Upper lobe of right lung (tissue), 1 donor: Measurements from ENCODE around the gene SHKBP1. TPM values are rescaled to one million over a fixed set of nuclear protein-coding genes. Genes with fewer than 3 reads are reported as not detected.

Source experiments
- ATAC-seq: fragments of 200-7000 bp; cut with Tn5 transposase; one replicate; pipeline ENCODE4 v1.9.1; 2020; ENCODE audit warnings: mild to moderate bottlenecking, moderate library complexity
- DNase-seq: peaks from one replicate; pipeline ENCODE4 v3.0.0-alpha.2; 2020
- H3K27ac ChIP-seq: fragments of 200-600 bp; one replicate; pipeline ENCODE4 v1.8.0; 2022
- H3K27me3 ChIP-seq: fragments of 200-600 bp; one replicate; pipeline ENCODE4 v1.8.0; 2022; ENCODE audit warnings: mild to moderate bottlenecking
- H3K36me3 ChIP-seq: fragments of 200-600 bp; one replicate; pipeline ENCODE4 v1.8.0; 2022
- H3K4me1 ChIP-seq: fragments of 200-600 bp; one replicate; pipeline ENCODE4 v1.8.0; 2022
- H3K4me3 ChIP-seq: fragments of 200-600 bp; one replicate; pipeline ENCODE4 v1.8.0; 2022; ENCODE audit warnings: mild to moderate bottlenecking
- H3K9me3 ChIP-seq: fragments of 200-600 bp; one replicate; pipeline ENCODE4 v1.8.0; 2022
- CTCF ChIP-seq: fragments of 200-600 bp; IDR thresholded peaks from one replicate; pipeline ENCODE4 v1.8.0; 2022; ENCODE audit warnings: antibody characterized with exemption
- intact Hi-C: fragments of 100-400 bp; cut with DNase I; formaldehyde crosslinking; loops from one replicate; pipeline ENCODE4 v1.11.0; 2022
- total RNA-seq: library from RNA; stranded (reverse); fragmentation: NEBNext Ultra II Directional; extraction: Animal tissue kit (Norgen Biotek cat#: 25700); gene quantifications from one replicate; pipeline ENCODE4 v1.2.1, GENCODE V29; 2021
- donor health status: DM: no; HTN: yes; CAD: no; lungs with severe emphysema.

The SHKBP1 gene
- total RNA-seq, 1 donor from 2014 or later = 68.1 TPM

GRCh38 chr19:40625406-40626120, 48.9 kb downstream of the SHKBP1 start:
- Histone ChIP-seq H3K9me3 (no peaks in the 10 kb centered on the region), H3K4me1 (no peaks in the 10 kb centered on the region), H3K27me3 (no peaks in the 10 kb centered on the region), H3K4me3 (no peak overlapping the region), H3K27ac (no peak overlapping the region), H3K36me3 (peaks cover 35% of the 10 kb centered on the region)
- intact Hi-C loops = no loop called here
- peak; percentile 22 for ATAC-seq
- no peak for DNase-seq
- TF ChIP-seq CTCF = no peak

- intact Hi-C loops = no loop called here
- ATAC-seq = no peak
- no peak for TF ChIP-seq CTCF
These were observed 50.2 kb downstream of the SHKBP1 start for GRCh38 chr19:40626918-40627317.

GRCh38 chr19:40627486-40628279, 51.0 kb downstream of the SHKBP1 start:
- H3K9me3 ChIP-seq = no peaks in the 10 kb centered on the region
- no peaks in the 10 kb centered on the region for H3K4me1 ChIP-seq
- no peak for DNase-seq
- intact Hi-C loops = no loop called here
- no peak overlapping the region for H3K4me3 ChIP-seq
- TF ChIP-seq CTCF = no peak
- no peak for ATAC-seq
- no peaks in the 10 kb centered on the region for H3K27me3 ChIP-seq
- H3K27ac ChIP-seq = no peak overlapping the region
- H3K36me3 ChIP-seq = peaks cover 25% of the 10 kb centered on the region

More at GRCh38 chr19:40626918-40627317, 50.2 kb downstream of the SHKBP1 start:
- no peaks in the 10 kb centered on the region for H3K4me1 ChIP-seq
- no peak overlapping the region for H3K27ac ChIP-seq
- peaks cover 25% of the 10 kb centered on the region for H3K36me3 ChIP-seq
- no peaks in the 10 kb centered on the region for H3K9me3 ChIP-seq
- DNase-seq = no peak
- no peaks in the 10 kb centered on the region for H3K27me3 ChIP-seq
- H3K4me3 ChIP-seq = no peak overlapping the region

- H3K4me3 ChIP-seq = no peak overlapping the region
- no peaks in the 10 kb centered on the region for H3K4me1 ChIP-seq
- no peak for TF ChIP-seq CTCF
- DNase-seq (no peak), ATAC-seq (no peak)
- intact Hi-C loops = no loop called here
- no peaks in the 10 kb centered on the region for H3K27me3 ChIP-seq
- no peaks in the 10 kb centered on the region for H3K9me3 ChIP-seq
- peaks cover 25% of the 10 kb centered on the region for H3K36me3 ChIP-seq
- no peak overlapping the region for H3K27ac ChIP-seq
These were observed 52.7 kb downstream of the SHKBP1 start for GRCh38 chr19:40629346-40629745.

GRCh38 chr19:40630571-40631160, 54.0 kb downstream of the SHKBP1 start:
- no peaks in the 10 kb centered on the region for H3K9me3 ChIP-seq
- H3K27me3 ChIP-seq = no peaks in the 10 kb centered on the region
- H3K4me1 ChIP-seq = no peaks in the 10 kb centered on the region
- DNase-seq (no peak), ATAC-seq (no peak)
- peaks cover 21% of the 10 kb centered on the region for H3K36me3 ChIP-seq
- H3K4me3 ChIP-seq = no peak overlapping the region
- intact Hi-C loops = no loop called here
- no peak for TF ChIP-seq CTCF
- H3K27ac ChIP-seq = no peak overlapping the region
